ENCODE measurements around the gene COL18A1.
"Not testable (repeated sequence)": the region's sequence is repeated elsewhere in the genome, so short reads cannot be mapped to it uniquely, and the experiment has no call there.

Gene COL18A1

DNA sequence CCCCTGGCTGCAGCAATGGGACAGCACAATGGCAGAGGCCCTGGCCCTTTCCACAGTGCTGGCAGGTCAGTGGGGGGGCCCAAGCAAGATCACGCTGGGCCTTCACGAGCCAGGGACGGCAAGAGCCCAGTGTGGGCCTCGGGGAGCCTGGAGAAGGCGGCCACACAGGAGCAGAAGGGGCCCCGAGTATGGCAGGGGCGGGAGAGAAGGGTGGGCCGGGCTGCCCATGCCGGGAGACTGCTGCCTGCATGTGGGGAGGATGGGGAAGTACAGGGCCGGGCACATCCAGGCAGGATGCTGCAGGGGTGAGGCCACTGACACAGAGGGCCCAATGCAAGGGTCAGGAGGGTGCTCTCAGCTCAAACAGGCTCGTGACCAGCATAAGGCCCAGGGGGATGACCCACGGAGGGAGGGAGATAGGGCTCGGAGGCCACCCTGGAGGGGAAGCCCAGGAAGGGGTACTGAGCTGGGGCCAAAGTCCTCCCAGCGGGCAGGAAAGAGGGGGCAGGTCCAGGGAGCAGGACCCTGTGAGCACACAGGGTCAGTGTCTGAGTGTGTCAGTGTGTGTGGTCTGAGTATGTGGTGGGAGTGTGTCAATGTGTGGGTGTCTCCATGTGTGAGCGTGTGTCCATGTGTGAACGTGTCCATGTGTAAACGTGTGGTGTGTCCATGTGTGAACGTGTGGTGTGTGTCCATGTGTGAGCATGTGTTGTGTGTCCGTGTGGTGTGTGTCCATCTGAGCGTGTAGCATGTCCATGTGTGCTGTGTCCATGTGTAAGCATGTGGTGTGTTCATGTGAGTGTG is 124.2 kb downstream of the COL18A1 start:
- ChIA-PET CTCF (no interaction called here), POLR2A (ENCODE audit: low non-redundant PET) (no interaction called here)
- DNase-seq (ENCODE audit: low spot score), result no peak
- TF ChIP-seq, protein P1, sequence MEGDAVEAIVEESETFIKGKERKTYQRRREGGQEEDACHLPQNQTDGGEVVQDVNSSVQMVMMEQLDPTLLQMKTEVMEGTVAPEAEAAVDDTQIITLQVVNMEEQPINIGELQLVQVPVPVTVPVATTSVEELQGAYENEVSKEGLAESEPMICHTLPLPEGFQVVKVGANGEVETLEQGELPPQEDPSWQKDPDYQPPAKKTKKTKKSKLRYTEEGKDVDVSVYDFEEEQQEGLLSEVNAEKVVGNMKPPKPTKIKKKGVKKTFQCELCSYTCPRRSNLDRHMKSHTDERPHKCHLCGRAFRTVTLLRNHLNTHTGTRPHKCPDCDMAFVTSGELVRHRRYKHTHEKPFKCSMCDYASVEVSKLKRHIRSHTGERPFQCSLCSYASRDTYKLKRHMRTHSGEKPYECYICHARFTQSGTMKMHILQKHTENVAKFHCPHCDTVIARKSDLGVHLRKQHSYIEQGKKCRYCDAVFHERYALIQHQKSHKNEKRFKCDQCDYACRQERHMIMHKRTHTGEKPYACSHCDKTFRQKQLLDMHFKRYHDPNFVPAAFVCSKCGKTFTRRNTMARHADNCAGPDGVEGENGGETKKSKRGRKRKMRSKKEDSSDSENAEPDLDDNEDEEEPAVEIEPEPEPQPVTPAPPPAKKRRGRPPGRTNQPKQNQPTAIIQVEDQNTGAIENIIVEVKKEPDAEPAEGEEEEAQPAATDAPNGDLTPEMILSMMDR (conservative IDR thresholded peaks at IDR 0.05; ENCODE audit: low read depth), result no peak
- H3K27ac ChIP-seq, result 0 out of 2 replicates have a peak overlapping the region, but pooled peaks have one; percentile 9

GRCh38 chr21:45529785-45530422 is 124.9 kb downstream of the COL18A1 start:
- TF ChIP-seq, protein P1 (conservative IDR thresholded peaks at IDR 0.05; ENCODE audit: low read depth), result no peak
- ChIA-PET CTCF (no interaction called here), POLR2A (ENCODE audit: low non-redundant PET) (no interaction called here)
- no peak for DNase-seq (ENCODE audit: low spot score)
- H3K27ac ChIP-seq, result no peak overlapping the region

DNA sequence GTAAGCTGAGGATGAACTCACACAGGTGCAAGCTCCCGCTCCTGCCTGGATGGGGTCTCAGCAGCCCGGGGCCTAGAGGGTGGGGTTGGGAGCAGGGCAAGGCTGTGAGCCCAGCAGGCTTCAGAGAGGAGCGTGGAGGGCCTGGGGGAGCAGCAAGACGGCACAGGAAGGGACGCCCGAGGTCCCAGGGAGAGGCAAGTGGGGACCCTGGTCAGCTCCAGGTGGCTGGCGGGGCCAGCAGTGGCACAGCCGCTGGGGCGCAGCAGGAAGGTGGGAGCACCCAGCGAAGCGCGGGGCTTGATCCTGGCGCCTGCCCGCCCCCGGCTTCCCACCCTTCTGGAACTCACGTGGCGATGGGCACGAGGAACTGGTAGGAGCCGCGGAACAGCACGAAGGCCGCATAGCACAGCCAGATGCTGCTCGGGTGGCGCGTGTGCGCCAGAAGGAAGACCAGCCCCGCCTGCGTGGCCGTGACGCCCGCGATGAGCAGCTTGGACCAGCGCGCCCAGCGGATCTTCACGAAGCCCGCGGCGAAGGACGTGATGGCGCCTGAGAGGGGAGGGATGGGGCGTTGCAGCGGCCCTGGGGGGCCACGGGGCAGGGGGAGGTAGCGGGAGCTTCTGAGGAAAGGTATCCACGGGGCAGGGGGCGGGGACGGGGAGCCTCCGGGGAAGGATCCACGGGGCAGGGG is 125.6 kb downstream of the COL18A1 start:
- TF ChIP-seq, protein P1 (conservative IDR thresholded peaks at IDR 0.05; ENCODE audit: low read depth), result no peak
- no peak overlapping the region for H3K27ac ChIP-seq
- no peak for DNase-seq (ENCODE audit: low spot score)
- ChIA-PET POLR2A (ENCODE audit: low non-redundant PET) (no interaction called here), CTCF (no interaction called here)

DNA sequence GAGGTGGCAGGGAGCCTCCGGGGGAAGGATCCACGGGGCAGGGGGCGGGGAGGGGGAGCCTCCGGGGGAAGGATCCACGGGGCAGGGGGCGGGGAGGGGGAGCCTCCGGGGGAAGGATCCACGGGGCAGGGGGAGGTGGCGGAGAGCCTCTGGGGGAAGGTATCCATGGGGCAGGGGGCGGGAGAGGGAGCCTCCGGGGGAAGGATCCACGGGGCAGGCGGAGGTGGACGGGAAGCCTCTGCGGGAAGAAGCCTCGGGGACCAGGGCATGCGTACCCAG is 126.1 kb downstream of the COL18A1 start:
- DNase-seq (ENCODE audit: low spot score); POLR2A ChIA-PET (ENCODE audit: low non-redundant PET); H3K27ac ChIP-seq: not testable (repeated sequence)
- CTCF ChIA-PET, result interaction anchor here (0.8 kb wide), 1 partner anchor 25 kb away, joined by 4 read pairs; no protein-coding TSS in a partner anchor

DNA sequence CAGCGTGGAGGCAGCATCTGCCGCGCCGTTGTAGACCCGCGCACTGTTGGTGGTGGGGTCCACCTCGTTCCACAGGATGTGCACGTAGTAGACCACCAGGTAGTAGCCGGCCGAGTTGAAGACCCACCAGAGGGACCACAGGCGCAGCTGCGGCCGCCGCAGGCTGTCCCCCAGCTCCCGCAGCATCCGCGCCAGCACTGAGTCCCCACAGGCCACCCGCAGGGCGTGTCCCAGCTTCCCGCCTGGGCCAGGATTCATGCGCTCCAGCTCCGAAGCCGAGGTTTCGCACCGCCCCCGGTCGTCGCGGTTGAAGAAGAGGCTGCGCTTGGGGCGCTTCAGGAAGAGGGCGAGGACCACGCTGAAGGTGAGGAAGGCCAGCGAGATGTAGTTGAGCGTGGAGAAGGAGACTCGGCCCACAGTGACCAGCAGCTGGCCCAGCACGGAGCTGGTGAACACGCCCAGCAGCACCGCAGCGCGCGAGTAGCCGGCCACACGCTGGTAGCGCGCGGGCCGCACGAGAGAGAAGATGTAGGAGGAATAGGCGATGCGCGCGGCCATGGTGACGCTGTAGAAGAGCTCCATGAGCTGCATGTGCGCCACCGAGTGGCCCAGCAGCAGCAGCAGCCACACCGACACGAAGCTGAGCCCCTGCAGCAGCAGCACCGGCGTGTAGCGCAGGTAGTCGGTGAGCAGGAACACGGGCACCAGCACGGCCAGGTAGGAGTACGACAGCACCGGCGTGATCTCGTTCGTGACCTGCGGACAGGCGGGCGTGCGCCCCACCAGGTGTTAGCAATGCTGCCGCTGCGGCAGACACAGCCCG is 126.6 kb downstream of the COL18A1 start:
- no peak overlapping the region for H3K27ac ChIP-seq
- CTCF ChIA-PET, result interaction anchor here (0.8 kb wide), 1 partner anchor 25 kb away, joined by 4 read pairs; no protein-coding TSS in a partner anchor
- POLR2A ChIA-PET (ENCODE audit: low non-redundant PET), result no interaction called here
- TF ChIP-seq, protein P1 (conservative IDR thresholded peaks at IDR 0.05; ENCODE audit: low read depth), result no peak
- DNase-seq (ENCODE audit: low spot score), result no peak

DNA sequence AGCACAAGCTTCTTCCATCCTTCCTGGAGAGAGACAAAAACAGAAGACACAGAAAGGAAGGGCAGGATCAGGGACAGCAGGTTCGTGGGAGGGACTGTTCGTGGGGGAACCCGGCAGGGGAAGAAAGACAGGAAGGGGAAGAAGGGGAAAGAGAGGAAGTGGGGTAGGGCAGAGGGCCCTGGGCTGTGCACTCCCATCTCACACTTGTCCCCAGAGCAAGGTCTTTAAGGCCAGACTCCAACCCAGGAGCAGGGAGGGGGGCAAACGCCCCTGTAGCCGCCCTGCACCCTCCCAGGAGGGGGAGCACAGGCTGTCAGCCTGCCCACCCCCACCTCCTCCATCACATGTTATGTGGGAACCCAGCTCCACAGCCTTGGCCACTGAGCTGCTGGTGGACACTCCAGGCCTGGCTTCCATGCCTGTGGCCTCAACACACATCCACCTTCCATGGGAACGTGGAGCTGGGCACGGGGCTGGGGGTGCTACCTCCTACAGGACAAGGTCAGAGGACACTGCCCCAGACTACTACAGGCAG is 127.9 kb downstream of the COL18A1 start:
- CTCF ChIA-PET, result no interaction called here
- H3K27ac ChIP-seq, result peak overlapping the region; percentile 16
- TF ChIP-seq, protein P1 (conservative IDR thresholded peaks at IDR 0.05; ENCODE audit: low read depth), result no peak
- no peak for DNase-seq (ENCODE audit: low spot score)
- POLR2A ChIA-PET (ENCODE audit: low non-redundant PET), result no interaction called here

All from RWPE1 (cell line).